Measurements from ENCODE around the gene STX18.

- TF ChIP-seq EP300 (IDR thresholded peaks at IDR 0.05): no peak
- TF ChIP-seq CTCF (IDR thresholded peaks at IDR 0.05): no peak
These were observed 31.0 kb upstream of the STX18 start for GRCh38 chr4:4572821-4573220.

All from suprapubic skin (tissue), 3 donors.